AML-193 (cell line): ENCODE measurements around the gene NCKAP5L.
"Not testable (repeated sequence)": the region's sequence is repeated elsewhere in the genome, so short reads cannot be mapped to it uniquely, and the experiment has no call there.

Experiments
- DNase-seq, 2 experiments: peaks; one replicate each; lab custom pipeline; 2025; lab: John Stamatoyannopoulos, UW

NCKAP5L gene

GRCh38 chr12:49779581-49779980 is 48.6 kb downstream of the NCKAP5L start:
- no peak for DNase-seq

- DNase-seq: peak; percentile 17 to 18
Measured at GRCh38 chr12:49777800-49778748, 50.1 kb downstream of the NCKAP5L start.

- no peak for DNase-seq
Measured at GRCh38 chr12:49777341-49777740, 50.9 kb downstream of the NCKAP5L start.

GRCh38 chr12:49776858-49777257 is 51.4 kb downstream of the NCKAP5L start:
- no peak for DNase-seq

- peak; percentile 70 to 77 for DNase-seq
Measured at GRCh38 chr12:49776413-49776812, 51.8 kb downstream of the NCKAP5L start.

GRCh38 chr12:49773102-49773501 is 55.1 kb downstream of the NCKAP5L start:
- DNase-seq: not testable (repeated sequence)

GRCh38 chr12:49767333-49767732 is 60.9 kb downstream of the NCKAP5L start:
- DNase-seq: no peak

- DNase-seq: no peak
Measured at GRCh38 chr12:49766115-49766455, 62.1 kb downstream of the NCKAP5L start.

- DNase-seq: no peak
Measured at GRCh38 chr12:49764126-49764525, 64.1 kb downstream of the NCKAP5L start.

GRCh38 chr12:49763006-49763591 is 65.1 kb downstream of the NCKAP5L start:
- peak; percentile 4 to 42 for DNase-seq

GRCh38 chr12:49762468-49762847 is 65.8 kb downstream of the NCKAP5L start:
- DNase-seq: no peak

GRCh38 chr12:49761677-49762467 is 66.3 kb downstream of the NCKAP5L start:
- DNase-seq: no peak

GRCh38 chr12:49750996-49751393 is 77.2 kb downstream of the NCKAP5L start:
- DNase-seq: no peak

GRCh38 chr12:49750027-49750995 is 77.9 kb downstream of the NCKAP5L start:
- DNase-seq: peak; percentile 80 to 81

- DNase-seq: no peak
Measured at GRCh38 chr12:49748800-49749199, 79.4 kb downstream of the NCKAP5L start.

- no peak for DNase-seq
Measured at GRCh38 chr12:49748306-49748705, 79.9 kb downstream of the NCKAP5L start.

GRCh38 chr12:49744363-49744885 is 83.8 kb downstream of the NCKAP5L start:
- no peak for DNase-seq

GRCh38 chr12:49741882-49742620 is 86.2 kb downstream of the NCKAP5L start:
- DNase-seq: peak; percentile 86 to 88
